ENCODE data around the gene SPTBN2.

The SPTBN2 gene

DNA sequence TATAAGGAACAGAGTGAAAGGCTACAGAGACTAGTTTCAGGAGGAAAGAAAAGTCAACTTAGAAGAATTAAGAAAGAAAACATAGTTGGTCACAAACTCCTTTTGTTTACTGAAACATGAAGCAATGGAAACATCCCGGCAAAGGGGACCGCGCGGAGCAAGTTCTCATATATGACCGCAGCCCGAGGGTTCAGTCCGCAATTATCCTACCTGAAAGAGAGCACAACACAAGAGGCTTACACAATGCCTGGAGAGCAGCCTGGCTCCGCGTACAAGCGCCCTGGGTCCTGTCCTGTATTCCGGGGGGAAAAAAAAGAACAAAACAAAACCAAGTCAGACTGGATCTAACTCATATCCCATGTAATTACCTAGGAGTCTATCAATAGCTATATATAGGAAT, 63.6 kb downstream of the SPTBN2 start:
- no peak for DNase-seq (ENCODE audit: low read depth, low spot score)
- TF ChIP-seq, protein P1, sequence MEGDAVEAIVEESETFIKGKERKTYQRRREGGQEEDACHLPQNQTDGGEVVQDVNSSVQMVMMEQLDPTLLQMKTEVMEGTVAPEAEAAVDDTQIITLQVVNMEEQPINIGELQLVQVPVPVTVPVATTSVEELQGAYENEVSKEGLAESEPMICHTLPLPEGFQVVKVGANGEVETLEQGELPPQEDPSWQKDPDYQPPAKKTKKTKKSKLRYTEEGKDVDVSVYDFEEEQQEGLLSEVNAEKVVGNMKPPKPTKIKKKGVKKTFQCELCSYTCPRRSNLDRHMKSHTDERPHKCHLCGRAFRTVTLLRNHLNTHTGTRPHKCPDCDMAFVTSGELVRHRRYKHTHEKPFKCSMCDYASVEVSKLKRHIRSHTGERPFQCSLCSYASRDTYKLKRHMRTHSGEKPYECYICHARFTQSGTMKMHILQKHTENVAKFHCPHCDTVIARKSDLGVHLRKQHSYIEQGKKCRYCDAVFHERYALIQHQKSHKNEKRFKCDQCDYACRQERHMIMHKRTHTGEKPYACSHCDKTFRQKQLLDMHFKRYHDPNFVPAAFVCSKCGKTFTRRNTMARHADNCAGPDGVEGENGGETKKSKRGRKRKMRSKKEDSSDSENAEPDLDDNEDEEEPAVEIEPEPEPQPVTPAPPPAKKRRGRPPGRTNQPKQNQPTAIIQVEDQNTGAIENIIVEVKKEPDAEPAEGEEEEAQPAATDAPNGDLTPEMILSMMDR (IDR thresholded peaks at IDR 0.05; ENCODE audit: insufficient read depth, low read length, missing control alignments), result no peak
- POLR2A ChIA-PET, result interaction anchor here (0.6 to 1.2 kb wide), 2 partner anchors 10 to 13 kb away, joined by 3 read pairs; no protein-coding TSS in a partner anchor
- CTCF ChIA-PET, result interaction anchor here (1.7 to 1.8 kb wide), 2 partner anchors 13 to 18 kb away, joined by 4 to 5 read pairs; partner anchors contain the start of gene RBM4B
- no peak overlapping the region for H3K4me3 ChIP-seq (ENCODE audit: low read depth, low read length)

DNA sequence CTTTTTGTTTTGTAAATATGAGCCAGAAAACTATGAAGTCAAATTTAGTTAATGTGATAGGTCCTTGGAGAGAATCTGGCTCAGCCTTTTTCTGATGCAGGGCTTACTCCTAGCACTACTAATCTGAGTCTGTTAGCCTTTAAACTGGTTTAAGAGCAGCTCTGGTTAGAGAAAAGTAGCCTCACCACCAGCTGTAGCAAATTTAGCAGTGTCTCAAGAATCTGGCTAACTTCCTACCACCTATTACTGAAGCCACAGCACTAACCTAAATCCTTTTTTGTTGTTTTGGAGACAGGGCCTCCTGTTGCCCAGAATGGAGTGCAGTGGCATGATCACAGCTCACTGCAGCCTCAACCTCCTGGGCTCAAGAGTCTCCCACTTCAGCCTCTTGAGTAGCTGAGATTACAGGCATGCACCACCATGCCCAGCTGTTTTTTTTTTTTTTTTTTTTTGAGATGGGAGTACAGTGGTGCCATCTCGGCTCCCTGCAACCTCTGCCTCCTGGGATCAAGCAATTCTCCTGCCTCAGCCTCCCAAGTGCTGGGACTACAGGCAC, 65.2 kb downstream of the SPTBN2 start:
- TF ChIP-seq, protein P1 (IDR thresholded peaks at IDR 0.05; ENCODE audit: insufficient read depth, low read length, missing control alignments), result no peak
- no peak for DNase-seq (ENCODE audit: low read depth, low spot score)
- no peak overlapping the region for H3K4me3 ChIP-seq (ENCODE audit: low read depth, low read length)
- ChIA-PET CTCF (interaction anchor here (0.5 to 2.8 kb wide), 3 partner anchors 14 to 16 kb away, joined by 3 to 12 read pairs (median 4); partner anchors contain the start of gene RBM4B), POLR2A (no interaction called here)

DNA sequence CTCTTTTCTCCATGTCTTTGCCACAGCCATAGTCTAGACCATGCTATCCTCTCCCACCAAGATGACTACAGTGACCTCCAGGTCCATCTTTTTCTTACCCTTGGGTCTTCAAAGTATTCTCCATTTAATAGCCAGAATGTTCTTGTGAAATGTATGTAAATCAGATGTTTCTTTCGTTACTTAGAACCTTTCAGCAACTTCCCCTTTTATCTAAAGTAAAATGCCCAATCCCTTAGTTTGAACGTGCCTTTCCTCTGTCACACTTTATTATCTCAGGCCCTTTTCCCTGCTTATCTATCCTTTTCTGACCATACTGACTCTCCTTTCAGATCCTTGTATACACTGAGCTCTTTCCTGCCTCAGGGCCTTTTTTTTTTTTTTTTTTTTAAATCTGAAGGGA, 69.3 kb downstream of the SPTBN2 start:
- ChIA-PET POLR2A (interaction anchor here (0.6 kb wide), 1 partner anchor 16 kb away, joined by 4 read pairs; no protein-coding TSS in a partner anchor), CTCF (interaction anchor here (0.8 to 1.5 kb wide), 2 partner anchors 13 to 174 kb away, joined by 4 read pairs; no protein-coding TSS in a partner anchor)
- no peak for DNase-seq (ENCODE audit: low read depth, low spot score)
- TF ChIP-seq, protein P1 (IDR thresholded peaks at IDR 0.05; ENCODE audit: insufficient read depth, low read length, missing control alignments), result no peak
- H3K4me3 ChIP-seq (ENCODE audit: low read depth, low read length), result no peak overlapping the region

DNA sequence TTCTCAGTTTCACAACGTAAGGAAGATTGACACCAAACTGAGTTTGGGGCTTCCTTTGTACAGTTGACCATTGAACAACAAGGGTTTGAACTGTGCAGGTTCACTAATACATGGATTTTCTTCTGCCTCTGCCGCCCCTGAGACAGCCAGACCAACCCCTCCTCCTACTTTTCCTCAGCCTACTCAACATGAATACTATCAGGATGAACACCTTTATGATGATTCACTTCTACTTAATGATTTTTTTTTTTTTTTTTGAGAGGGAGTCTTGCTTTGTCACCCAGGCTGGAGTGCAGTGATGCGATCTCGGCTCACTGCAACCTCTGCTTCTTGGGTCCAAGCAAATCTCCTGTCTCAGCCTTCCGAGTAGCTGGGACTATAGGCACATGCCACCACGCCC, 75.9 kb downstream of the SPTBN2 start:
- no peak for DNase-seq (ENCODE audit: low read depth, low spot score)
- H3K4me3 ChIP-seq (ENCODE audit: low read depth, low read length), result no peak overlapping the region
- TF ChIP-seq, protein P1 (IDR thresholded peaks at IDR 0.05; ENCODE audit: insufficient read depth, low read length, missing control alignments), result no peak
- ChIA-PET POLR2A (interaction anchor here (1.0 to 1.3 kb wide), 2 partner anchors 12 to 15 kb away, joined by 3 read pairs; partner anchors contain the start of gene RBM4), CTCF (no interaction called here)

DNA sequence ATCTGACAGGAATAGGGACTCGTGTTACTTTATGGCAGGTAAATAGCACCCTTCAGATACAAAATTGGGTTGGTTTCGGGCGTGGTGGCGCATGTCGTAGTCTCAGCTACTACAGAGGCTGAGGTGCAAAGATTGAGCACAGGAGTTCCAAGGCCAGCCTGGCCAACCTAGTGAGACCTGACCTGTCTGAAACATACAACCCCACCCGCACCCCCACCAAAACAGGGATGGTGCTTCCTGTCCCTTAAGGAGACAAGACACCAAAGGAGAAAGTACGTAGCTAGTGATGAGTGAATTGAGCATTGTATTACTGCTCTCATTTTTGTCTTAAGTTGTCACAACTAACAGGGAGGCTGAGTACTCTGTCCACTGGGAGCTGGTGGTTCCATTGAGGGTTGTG, 76.4 kb downstream of the SPTBN2 start:
- no peak overlapping the region for H3K4me3 ChIP-seq (ENCODE audit: low read depth, low read length)
- TF ChIP-seq, protein P1 (IDR thresholded peaks at IDR 0.05; ENCODE audit: insufficient read depth, low read length, missing control alignments), result no peak
- DNase-seq (ENCODE audit: low read depth, low spot score), result no peak
- CTCF ChIA-PET, result interaction anchor here (0.8 kb wide), 1 partner anchor 9 kb away, joined by 3 read pairs; no protein-coding TSS in a partner anchor
- POLR2A ChIA-PET, result interaction anchor here (1.0 to 1.3 kb wide), 2 partner anchors 12 to 14 kb away, joined by 3 read pairs; partner anchors contain the start of gene RBM4

DNA sequence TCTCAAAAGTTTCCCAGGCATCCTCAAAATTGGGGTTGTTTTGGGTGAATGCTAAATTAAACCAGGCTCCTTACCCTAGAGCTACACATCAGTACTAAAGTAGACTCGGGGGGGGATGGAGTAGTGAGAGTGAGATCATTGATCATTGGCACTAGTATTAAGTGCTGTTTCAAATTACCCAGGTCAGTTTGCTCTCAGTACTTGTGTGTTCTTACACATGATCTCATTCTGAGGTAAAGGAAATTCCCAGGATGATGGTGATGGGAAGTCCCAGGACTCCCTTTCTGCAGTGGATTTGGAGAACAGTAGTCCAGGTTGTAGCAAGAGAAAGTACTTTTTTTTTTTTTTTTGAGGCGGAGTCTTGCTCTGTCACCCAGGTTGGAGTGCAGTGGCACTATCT, 78.0 kb downstream of the SPTBN2 start:
- DNase-seq (ENCODE audit: low read depth, low spot score), result no peak
- POLR2A ChIA-PET, result no interaction called here
- CTCF ChIA-PET, result interaction anchor here (1.2 kb wide), 1 partner anchor 70 kb away, joined by 3 read pairs; no protein-coding TSS in a partner anchor
- TF ChIP-seq, protein P1 (IDR thresholded peaks at IDR 0.05; ENCODE audit: insufficient read depth, low read length, missing control alignments), result no peak
- H3K4me3 ChIP-seq (ENCODE audit: low read depth, low read length), result no peak overlapping the region

Data from AG04449 (cell line).